HepG2 (cell line): ENCODE results near the gene GABRR3. TPM values are rescaled to one million over a fixed set of nuclear protein-coding genes. Genes with fewer than 3 reads are reported as not detected.

Experiments
- ATAC-seq: fragments of 200-7000 bp; cut with Tn5 transposase; 3 replicates; pipeline ENCODE4 v1.9.1; 2020; ENCODE audit warnings: mild to moderate bottlenecking, moderate library complexity
- BruUV-seq: library from RNA; stranded (reverse); fragments of 400-500 nt; replicated peaks from 2 replicates; lab custom pipeline; 2021; lab: Mats Ljungman, UMichigan
- CTCF ChIA-PET: fragments of 300-600 bp; formaldehyde crosslinking; extraction: SDS; loops from one replicate; lab custom pipeline; 2021; ENCODE audit warnings: low total read pairs, inconsistent platforms, low intra/inter-chr PET ratio; lab: Yijun Ruan, JAX
- POLR2A ChIA-PET: fragments of 350-600 bp; sonication (Branson Sonifier 250); formaldehyde crosslinking; loops from one replicate; lab custom pipeline; 2020; ENCODE audit warnings: antibody characterized with exemption, inconsistent platforms; lab: Yijun Ruan, JAX
- DNase-seq: peaks from one replicate; pipeline ENCODE4 v3.0.0-alpha.2; 2015; ENCODE audit warnings: low spot score
- FAIRE-seq: peaks from 3 replicates; lab custom pipeline; 2011; peaks lifted over from hg19 to GRCh38; lab: Jason Lieb, UNC
- H2AFZ ChIP-seq: one replicate; pipeline ENCODE4 v1.6.1; 2011; ENCODE audit warnings: low read length, inconsistent platforms
- H3K27ac ChIP-seq: fragments of 300-600 bp; 3 replicates; pipeline ENCODE4 v1.8.0; 2011; ENCODE audit warnings: mixed run types, mild to moderate bottlenecking, mixed read lengths, low read length, inconsistent platforms; ENCODE audit not compliant: insufficient read depth; ENCODE audit errors: extremely low read length
- H3K27me3 ChIP-seq, 2 experiments: fragments of 200-600 bp in 1 of 2; 2 replicates in 1 of 2; 3 replicates in 1 of 2; pipeline versions ENCODE4 v1.6.0 to v1.8.0; 2011; ENCODE audit warnings: low read length in 2 of 2, mild to moderate bottlenecking in 2 of 2, moderate library complexity in 2 of 2, inconsistent platforms in 1 of 2; ENCODE audit not compliant: insufficient read depth in 2 of 2, control insufficient read depth in 1 of 2
- H3K36me3 ChIP-seq, 2 experiments: fragments of 200-600 bp in 1 of 2; replicated peaks in 1 of 2; 2 replicates in 1 of 2; 3 replicates in 1 of 2; pipeline versions ENCODE4 v1.5.1 to v1.8.0; 2011; ENCODE audit warnings: low read length in 2 of 2, inconsistent platforms in 1 of 2; ENCODE audit not compliant: insufficient read depth in 2 of 2, control insufficient read depth in 1 of 2
- H3K4me1 ChIP-seq: 2 replicates; pipeline ENCODE4 v1.5.1; 2012; ENCODE audit warnings: low read length, inconsistent platforms; ENCODE audit not compliant: insufficient read depth
- H3K4me2 ChIP-seq: 2 replicates; pipeline ENCODE4 v1.6.0; 2011; ENCODE audit warnings: low read depth, low read length, inconsistent platforms
- H3K4me3 ChIP-seq, 3 experiments: fragments of 200-600 bp in 1 of 3; sonication (generic), shearing (Covaris generic) in 1 of 3; replicated peaks in 1 of 3; 2 replicates each; pipeline ENCODE4 v1.5.1; 2011 to 2016; ENCODE audit warnings: low read length in 3 of 3, inconsistent platforms in 2 of 3, low read depth in 2 of 3, mild to moderate bottlenecking in 2 of 3, control low read depth in 1 of 3, mixed read lengths in 1 of 3; ENCODE audit not compliant: insufficient read depth in 1 of 3
- H3K79me2 ChIP-seq: one replicate; pipeline ENCODE4 v1.6.1; 2011; ENCODE audit warnings: low read length, inconsistent platforms; ENCODE audit not compliant: insufficient read depth
- H3K9ac ChIP-seq: 2 replicates; pipeline ENCODE4 v1.6.0; 2011; ENCODE audit warnings: mild to moderate bottlenecking, low read depth, low read length, inconsistent platforms; ENCODE audit not compliant: insufficient read depth
- H3K9me3 ChIP-seq: 2 replicates; pipeline ENCODE4 v1.5.1; 2012; ENCODE audit warnings: mild to moderate bottlenecking, low read length
- H4K20me1 ChIP-seq: 2 replicates; pipeline ENCODE4 v1.6.0; 2011; ENCODE audit warnings: inconsistent platforms, mild to moderate bottlenecking, low read length, moderate library complexity; ENCODE audit not compliant: insufficient read depth
- CBFB ChIP-seq: sonication (generic); formaldehyde crosslinking; IDR thresholded peaks from 2 replicates; pipeline ENCODE4 v1.4.0; 2020; ENCODE audit warnings: missing genetic modification reagents
- CEBPZ ChIP-seq: IDR thresholded peaks from 2 replicates; pipeline ENCODE4 v1.6.1; 2012; ENCODE audit warnings: low read length, improper control_type of control experiment
- DMAP1 ChIP-seq: IDR thresholded peaks from 2 replicates; pipeline ENCODE4 v1.6.1; 2016
- FOXC1 ChIP-seq: sonication (generic); formaldehyde crosslinking; IDR thresholded peaks from 2 replicates; pipeline ENCODE4 v1.8.0; 2022; ENCODE audit warnings: mild to moderate bottlenecking, missing genetic modification reagents, borderline replicate concordance
- GPN1 ChIP-seq: sonication (generic); formaldehyde crosslinking; IDR thresholded peaks from 2 replicates; pipeline ENCODE4 v1.5.1; 2020; ENCODE audit warnings: missing genetic modification reagents, borderline replicate concordance
- SNAPC2 ChIP-seq: sonication (generic); formaldehyde crosslinking; IDR thresholded peaks from 2 replicates; pipeline ENCODE4 v1.8.1; 2022; ENCODE audit warnings: mild to moderate bottlenecking, missing genetic modification reagents
- ZNF589 ChIP-seq: sonication (generic); formaldehyde crosslinking; conservative IDR thresholded peaks from 2 replicates; pipeline ENCODE4 v1.8.0; 2022; ENCODE audit warnings: mild to moderate bottlenecking, moderate library complexity, missing genetic modification reagents
- WGBS: methylation state at CpG from one replicate; pipeline ENCODE4 v1.1.6; 2017; ENCODE audit warnings: low lambda C conversion rate; 5-methylcytosine and 5-hydroxymethylcytosine counted together
- in situ Hi-C: cut with HindIII; loops from 2 replicates; pipeline ENCODE4 v1.10.0; 2017; ENCODE audit warnings: low pct_unique_long_range_greater_than_20kb; ENCODE audit not compliant: extremely low pct_ligation_motif_present
- intact Hi-C: fragments of 100-400 bp; cut with micrococcal nuclease; formaldehyde crosslinking; loops from one replicate; pipeline ENCODE4 v1.10.0; 2022; ENCODE audit not compliant: unreplicated experiment
- polyA plus RNA-seq, 8 experiments: library from polyadenylated mRNA; depleted of rRNA in 3 of 8; stranded (reverse) in 7 of 8; unstranded in 1 of 8; fragments of >200 nt; fragmentation: Illumina TruSeq in 4 of 8; extraction: Trizol in 4 of 8; gene quantifications; 2 replicates each; pipeline versions ENCODE4 v1.2.1 to v1.2.3, GENCODE V29; 2011 to 2016; ENCODE audit warnings: low read depth in 4 of 8, missing spikeins in 1 of 8, mixed read lengths in 1 of 8; ENCODE audit not compliant: insufficient read depth in 1 of 8
- total RNA-seq, 5 experiments: library from RNA; depleted of rRNA; stranded (reverse); fragments of >200 nt; fragmentation: Illumina TruSeq; extraction: Trizol; gene quantifications; 2 replicates each; pipeline ENCODE4 v1.2.3, GENCODE V29; 2016; ENCODE audit warnings: low read depth in 1 of 5

The GABRR3 gene
- total and polyA plus RNA-seq, 2 of the 13 experiments (the other 11 are each of a cell fraction or from before 2014, with no cell fraction given) = 0.42 to 0.83 TPM

DNA sequence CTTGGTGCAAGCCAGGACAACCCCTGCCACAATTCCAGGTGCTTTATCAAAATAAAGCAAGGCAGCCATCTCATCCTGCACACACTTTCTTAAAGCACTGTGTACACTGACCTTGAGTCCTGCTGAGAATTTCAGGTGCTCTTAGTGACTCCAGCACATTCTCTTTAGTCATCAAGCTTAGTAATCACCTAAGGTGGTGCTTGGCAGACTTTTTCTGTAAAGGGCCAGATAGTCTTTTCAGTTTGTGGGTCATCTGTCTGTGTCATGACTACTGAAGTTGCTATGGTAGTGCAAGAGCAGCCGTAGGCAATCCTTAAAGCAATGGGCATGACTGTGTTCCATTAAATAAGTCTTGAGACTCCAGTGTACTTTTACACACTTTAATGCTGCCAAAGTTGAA lies 99.3 kb downstream of the GABRR3 start:
- TF ChIP-seq DMAP1 (CRISPR knock-in tag) (no peak), GPN1 (CRISPR knock-in tag) (no peak), SNAPC2 (CRISPR knock-in tag) (no peak), ZNF589 (no peak), FOXC1 (no peak), CEBPZ (no peak), CBFB (CRISPR knock-in tag) (no peak)
- Histone ChIP-seq H3K27ac (no peak overlapping the region), H3K9me3 (no peaks in the 10 kb centered on the region), H3K4me1 (no peaks in the 10 kb centered on the region), H4K20me1 (no peaks in the 10 kb centered on the region), H3K9ac (no peak overlapping the region), H3K4me2 (no peak overlapping the region), H3K27me3 (no peaks in the 10 kb centered on the region; a peak in 1 of 5 replicates), H3K4me3 (no peak overlapping the region), H3K36me3 (peaks cover 4 to 25% of the 10 kb centered on the region in 2 experiments; a peak in 3 of 5 replicates), H2AFZ (no peak overlapping the region), H3K79me2 (no peaks in the 10 kb centered on the region)
- ChIA-PET POLR2A (no interaction called here), CTCF (no interaction called here)
- ATAC-seq (no peak), FAIRE-seq (no peak), DNase-seq (no peak)
- in situ Hi-C loops (no loop called here), intact Hi-C loops (no loop called here)
- 100% methylated on average over 1 of the region's 1 CpG for WGBS
- no TSS peak for BruUV-seq

Other genes with a start within 250 kb of the GABRR3 start
- 10.9 and 15.9 TPM in 2 replicates for gene CRYBG3, start 213.3 kb downstream of the GABRR3 start, total RNA-seq (2016; rRNA removed; fragmentation: Illumina TruSeq; extraction: Trizol)
- gene CRYBG3, start 213.3 kb downstream of the GABRR3 start, polyA plus RNA-seq (2011; rRNA removed) = 3.7 and 3.8 TPM in 2 replicates
- gene RIOX2, start 62.9 kb downstream of the GABRR3 start, total RNA-seq (2016; rRNA removed; fragmentation: Illumina TruSeq; extraction: Trizol) = 43.3 and 52.5 TPM in 2 replicates
- gene RIOX2, start 62.9 kb downstream of the GABRR3 start, polyA plus RNA-seq (2011; rRNA removed) = 19.9 and 20.6 TPM in 2 replicates
- not detected in 2 replicates for gene OR5AC2, start 51.9 kb upstream of the GABRR3 start, total RNA-seq (2016; rRNA removed; fragmentation: Illumina TruSeq; extraction: Trizol)
- gene OR5AC2, start 51.9 kb upstream of the GABRR3 start, polyA plus RNA-seq (2011; rRNA removed) = not detected in 2 replicates
- gene OR5H1, start 95.4 kb upstream of the GABRR3 start, total RNA-seq (2016; rRNA removed; fragmentation: Illumina TruSeq; extraction: Trizol) = not detected in 2 replicates
- gene OR5H1, start 95.4 kb upstream of the GABRR3 start, polyA plus RNA-seq (2011; rRNA removed) = not detected in 2 replicates
- not detected in 2 replicates for gene OR5H14, start 112.2 kb upstream of the GABRR3 start, total RNA-seq (2016; rRNA removed; fragmentation: Illumina TruSeq; extraction: Trizol)
- gene OR5H14, start 112.2 kb upstream of the GABRR3 start, polyA plus RNA-seq (2011; rRNA removed) = not detected in 2 replicates
- gene OR5H15, start 131.4 kb upstream of the GABRR3 start, total RNA-seq (2016; rRNA removed; fragmentation: Illumina TruSeq; extraction: Trizol) = not detected in 2 replicates
- not detected in 2 replicates for gene OR5H15, start 131.4 kb upstream of the GABRR3 start, polyA plus RNA-seq (2011; rRNA removed)
- gene OR5H6, start 228.9 kb upstream of the GABRR3 start, total RNA-seq (2016; rRNA removed; fragmentation: Illumina TruSeq; extraction: Trizol) = not detected in 2 replicates
- 0.09 TPM in 1 of 2 replicates, not detected in the other for gene OR5H6, start 228.9 kb upstream of the GABRR3 start, polyA plus RNA-seq (2011; rRNA removed)
- not detected in 2 replicates for gene OR5H2, start 247.2 kb upstream of the GABRR3 start, total RNA-seq (2016; rRNA removed; fragmentation: Illumina TruSeq; extraction: Trizol)
- not detected in 2 replicates for gene OR5H2, start 247.2 kb upstream of the GABRR3 start, polyA plus RNA-seq (2011; rRNA removed)